ENCODE data around the gene SIAE.

Gene SIAE

DNA sequence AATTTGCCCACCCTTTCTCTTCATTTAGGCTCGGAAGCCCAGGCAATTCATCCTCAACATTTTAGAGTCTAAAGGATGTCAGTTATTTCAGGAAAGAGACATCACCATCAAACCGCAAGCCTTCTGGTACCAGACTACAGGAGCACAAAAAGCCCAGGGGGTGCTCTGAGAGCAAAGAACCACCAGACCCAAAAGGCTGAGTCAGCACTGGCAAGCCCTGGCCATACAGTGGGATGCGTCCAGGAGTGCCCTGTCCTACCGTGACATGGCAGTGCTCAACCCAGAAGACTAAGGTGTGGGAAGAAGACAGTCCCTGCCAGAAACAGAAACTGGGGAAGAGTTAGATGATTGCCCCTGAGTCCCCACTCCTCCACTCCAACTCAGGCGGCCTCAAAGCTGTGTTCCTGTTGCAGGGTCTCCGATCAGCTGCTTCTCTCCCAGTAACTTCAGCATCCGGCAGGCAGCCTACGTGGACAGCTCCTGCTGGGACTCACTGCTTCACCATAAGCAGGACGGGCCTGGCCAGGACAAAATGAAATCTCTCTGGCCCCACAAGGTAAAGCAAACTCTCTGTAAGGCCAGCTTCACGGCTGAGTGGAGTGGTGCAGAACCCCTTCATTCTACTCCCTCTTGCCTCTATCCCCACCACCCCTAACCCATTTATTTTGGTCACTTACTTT lies 60.8 kb downstream of the SIAE start:
- peak overlapping the region; percentile 26; the same call in 1 of the 2 replicates for H2AFZ ChIP-seq (ENCODE audit: low read length)
- no peaks in the 10 kb centered on the region for H3K9me3 ChIP-seq (ENCODE audit: insufficient read depth, low read depth, low read length)
- H3K9ac ChIP-seq (ENCODE audit: low read depth, low read length, poor library complexity, severe bottlenecking): no peak overlapping the region
- peak overlapping the region; percentile 35 for H3K4me2 ChIP-seq (ENCODE audit: low read depth, low read length, poor library complexity, severe bottlenecking)
- H4K20me1 ChIP-seq (ENCODE audit: insufficient read depth, low read length, poor library complexity, severe bottlenecking): no peaks in the 10 kb centered on the region
- H3K79me2 ChIP-seq (ENCODE audit: insufficient read depth, low read length): no peaks in the 10 kb centered on the region
- H3F3A ChIP-seq (ENCODE audit: low read depth): no peaks in the 10 kb centered on the region
- no peaks in the 10 kb centered on the region for H3K9me2 ChIP-seq (replicated peaks; ENCODE audit: low read depth, low read length)
- H3K4me3 ChIP-seq (ENCODE audit: low read length, poor library complexity, severe bottlenecking): no peak overlapping the region
- TF ChIP-seq, protein P1, sequence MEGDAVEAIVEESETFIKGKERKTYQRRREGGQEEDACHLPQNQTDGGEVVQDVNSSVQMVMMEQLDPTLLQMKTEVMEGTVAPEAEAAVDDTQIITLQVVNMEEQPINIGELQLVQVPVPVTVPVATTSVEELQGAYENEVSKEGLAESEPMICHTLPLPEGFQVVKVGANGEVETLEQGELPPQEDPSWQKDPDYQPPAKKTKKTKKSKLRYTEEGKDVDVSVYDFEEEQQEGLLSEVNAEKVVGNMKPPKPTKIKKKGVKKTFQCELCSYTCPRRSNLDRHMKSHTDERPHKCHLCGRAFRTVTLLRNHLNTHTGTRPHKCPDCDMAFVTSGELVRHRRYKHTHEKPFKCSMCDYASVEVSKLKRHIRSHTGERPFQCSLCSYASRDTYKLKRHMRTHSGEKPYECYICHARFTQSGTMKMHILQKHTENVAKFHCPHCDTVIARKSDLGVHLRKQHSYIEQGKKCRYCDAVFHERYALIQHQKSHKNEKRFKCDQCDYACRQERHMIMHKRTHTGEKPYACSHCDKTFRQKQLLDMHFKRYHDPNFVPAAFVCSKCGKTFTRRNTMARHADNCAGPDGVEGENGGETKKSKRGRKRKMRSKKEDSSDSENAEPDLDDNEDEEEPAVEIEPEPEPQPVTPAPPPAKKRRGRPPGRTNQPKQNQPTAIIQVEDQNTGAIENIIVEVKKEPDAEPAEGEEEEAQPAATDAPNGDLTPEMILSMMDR (conservative IDR thresholded peaks at IDR 0.05; ENCODE audit: low read length): no peak
- TF ChIP-seq EZH2phosphoT487 (IDR thresholded peaks at IDR 0.05; ENCODE audit: borderline replicate concordance): no peak
- H3K27me3 ChIP-seq (ENCODE audit: insufficient read depth, low read length, poor library complexity, severe bottlenecking): peaks cover 2% of the 10 kb centered on the region
- peaks cover 9% of the 10 kb centered on the region for H3K4me1 ChIP-seq (ENCODE audit: insufficient read depth, low read length, poor library complexity, severe bottlenecking)
- no peaks in the 10 kb centered on the region for H3K36me3 ChIP-seq (ENCODE audit: insufficient read depth, low read length)

DNA sequence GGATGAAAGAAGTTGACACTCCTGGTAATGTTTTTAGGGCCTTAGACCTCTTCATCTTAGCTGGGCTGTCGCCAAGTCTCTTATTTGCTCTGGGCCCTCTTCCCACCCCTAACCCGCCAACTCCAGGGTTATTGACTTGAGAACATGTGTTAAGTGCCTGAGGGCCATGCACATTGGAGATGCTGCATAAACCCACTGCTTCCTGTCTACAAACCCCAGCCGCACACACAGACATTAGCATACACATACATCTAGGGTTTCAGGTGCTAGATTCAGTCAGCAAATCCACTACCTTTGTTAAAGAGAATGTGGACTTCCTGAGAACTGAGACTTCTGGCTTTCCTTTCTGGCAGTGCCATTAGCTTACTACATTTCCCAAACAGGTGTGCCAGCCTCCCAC lies 61.5 kb downstream of the SIAE start:
- Histone ChIP-seq H3K9me2 (replicated peaks; ENCODE audit: low read depth, low read length) (no peaks in the 10 kb centered on the region), H3K9me3 (ENCODE audit: insufficient read depth, low read depth, low read length) (no peaks in the 10 kb centered on the region), H3K4me2 (ENCODE audit: low read depth, low read length, poor library complexity, severe bottlenecking) (peak overlapping the region; percentile 35), H4K20me1 (ENCODE audit: insufficient read depth, low read length, poor library complexity, severe bottlenecking) (no peaks in the 10 kb centered on the region), H2AFZ (ENCODE audit: low read length) (peak overlapping the region; percentile 26; the same call in 1 of the 2 replicates), H3K27me3 (ENCODE audit: insufficient read depth, low read length, poor library complexity, severe bottlenecking) (no peaks in the 10 kb centered on the region), H3K4me3 (ENCODE audit: low read length, poor library complexity, severe bottlenecking) (no peak overlapping the region), H3K36me3 (ENCODE audit: insufficient read depth, low read length) (no peaks in the 10 kb centered on the region), H3K79me2 (ENCODE audit: insufficient read depth, low read length) (no peaks in the 10 kb centered on the region), H3K9ac (ENCODE audit: low read depth, low read length, poor library complexity, severe bottlenecking) (no peak overlapping the region), H3F3A (ENCODE audit: low read depth) (no peaks in the 10 kb centered on the region), H3K4me1 (ENCODE audit: insufficient read depth, low read length, poor library complexity, severe bottlenecking) (peaks cover 9% of the 10 kb centered on the region)
- TF ChIP-seq EZH2phosphoT487 (IDR thresholded peaks at IDR 0.05; ENCODE audit: borderline replicate concordance): no peak
- TF ChIP-seq, protein P1 (conservative IDR thresholded peaks at IDR 0.05; ENCODE audit: low read length): no peak

DNA sequence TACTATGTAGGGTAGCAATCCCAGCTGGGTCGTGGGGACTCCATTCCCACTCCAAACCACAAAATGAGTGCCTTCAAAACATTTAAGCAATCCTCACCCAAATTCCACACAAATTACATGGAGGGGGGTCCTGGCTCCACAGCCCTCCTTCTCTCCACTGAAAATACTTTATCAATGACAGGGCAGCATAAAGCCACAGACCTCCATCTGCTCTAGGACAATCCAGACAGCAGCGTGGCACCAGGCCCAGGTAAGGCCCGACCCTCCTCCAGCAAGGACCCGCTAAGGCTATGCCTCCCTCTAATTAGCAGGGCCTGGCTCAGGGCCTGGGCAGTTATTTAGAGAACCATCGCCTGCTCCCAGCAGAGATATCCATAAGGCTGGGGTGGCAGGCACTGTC lies 62.5 kb downstream of the SIAE start, which contains the start of gene PANX3:
Gene PANX3 (plus strand): TSS at position 365 of the 400 bp plus-strand sequence. CDS start 129 bp downstream, outside the sequence.
- H3K9me2 ChIP-seq (replicated peaks; ENCODE audit: low read depth, low read length): no peaks in the 10 kb centered on the region
- no peaks in the 10 kb centered on the region for H3K36me3 ChIP-seq (ENCODE audit: insufficient read depth, low read length)
- peaks cover 10% of the 10 kb centered on the region for H3K4me1 ChIP-seq (ENCODE audit: insufficient read depth, low read length, poor library complexity, severe bottlenecking)
- peak within 1 kb of the TSS; percentile 35 for H3K4me2 ChIP-seq (ENCODE audit: low read depth, low read length, poor library complexity, severe bottlenecking)
- no peaks in the 10 kb centered on the region for H4K20me1 ChIP-seq (ENCODE audit: insufficient read depth, low read length, poor library complexity, severe bottlenecking)
- no peaks in the 10 kb centered on the region for H3K79me2 ChIP-seq (ENCODE audit: insufficient read depth, low read length)
- H3K4me3 ChIP-seq (ENCODE audit: low read length, poor library complexity, severe bottlenecking): no peak within 1 kb of the TSS
- H3K27me3 ChIP-seq (ENCODE audit: insufficient read depth, low read length, poor library complexity, severe bottlenecking): no peaks in the 10 kb centered on the region
- H3K9me3 ChIP-seq (ENCODE audit: insufficient read depth, low read depth, low read length): no peaks in the 10 kb centered on the region
- no peak within 1 kb of the TSS for H3K9ac ChIP-seq (ENCODE audit: low read depth, low read length, poor library complexity, severe bottlenecking)
- H2AFZ ChIP-seq (ENCODE audit: low read length): peak within 1 kb of the TSS; percentile 26; the same call in 1 of the 2 replicates
- H3F3A ChIP-seq (ENCODE audit: low read depth): no peaks in the 10 kb centered on the region
- TF ChIP-seq EZH2phosphoT487 (IDR thresholded peaks at IDR 0.05; ENCODE audit: borderline replicate concordance): no peak
- TF ChIP-seq, protein P1 (conservative IDR thresholded peaks at IDR 0.05; ENCODE audit: low read length): no peak
